NCI-H1092 treated with DMSO at 0.1 percent for 48 hours (cell line): ENCODE results near the gene PRSS23.
A peak's percentile ranks its signal among the peaks of the same experiment; 100 is the strongest.

Experiments
- DNase-seq: peaks from one replicate; lab custom pipeline; 2025; lab: John Stamatoyannopoulos, UW

Gene PRSS23

GRCh38 chr11:86790867-86791849, 9.2 kb upstream of the PRSS23 start:
- no peak for DNase-seq

- no peak for DNase-seq
These were observed 8.2 kb upstream of the PRSS23 start for GRCh38 chr11:86792150-86792549.

GRCh38 chr11:86793307-86793706, 7.0 kb upstream of the PRSS23 start:
- DNase-seq = no peak

- no peak for DNase-seq
These were observed 4.8 kb upstream of the PRSS23 start for GRCh38 chr11:86795511-86795910.

GRCh38 chr11:86795949-86796348, 4.4 kb upstream of the PRSS23 start:
- DNase-seq = no peak

GRCh38 chr11:86797133-86797532, 3.2 kb upstream of the PRSS23 start:
- no peak for DNase-seq

GRCh38 chr11:86798988-86799387, 1.4 kb upstream of the PRSS23 start:
- no peak for DNase-seq

- no peak for DNase-seq
These were observed 664 bp upstream of the PRSS23 start for GRCh38 chr11:86799680-86800075.

GRCh38 chr11:86800960-86801272, 574 bp downstream of the PRSS23 start:
- DNase-seq = peak; percentile 28

- no peak for DNase-seq
These were observed 1.0 kb downstream of the PRSS23 start for GRCh38 chr11:86801364-86801763.

GRCh38 chr11:86802146-86802545, 1.8 kb downstream of the PRSS23 start:
- no peak for DNase-seq

- DNase-seq = peak; percentile 32
These were observed 2.3 kb downstream of the PRSS23 start for GRCh38 chr11:86802601-86803051.

GRCh38 chr11:86803136-86804045, 3.0 kb downstream of the PRSS23 start:
- DNase-seq = no peak

- no peak for DNase-seq
These were observed 4.6 kb downstream of the PRSS23 start for GRCh38 chr11:86804951-86805350.

GRCh38 chr11:86805873-86806310, 5.5 kb downstream of the PRSS23 start:
- DNase-seq = no peak

GRCh38 chr11:86806903-86807302, 6.6 kb downstream of the PRSS23 start:
- no peak for DNase-seq

GRCh38 chr11:86807360-86807759, 7.0 kb downstream of the PRSS23 start:
- DNase-seq = no peak

- DNase-seq = no peak
These were observed 9.2 kb downstream of the PRSS23 start for GRCh38 chr11:86809561-86809960.

- DNase-seq = no peak
These were observed 9.9 kb downstream of the PRSS23 start for GRCh38 chr11:86810288-86810687.

- DNase-seq = no peak
These were observed 11.4 kb downstream of the PRSS23 start for GRCh38 chr11:86811637-86812321.

- DNase-seq = no peak
These were observed 12.0 kb downstream of the PRSS23 start for GRCh38 chr11:86812322-86812670.

GRCh38 chr11:86812981-86813380, 12.6 kb downstream of the PRSS23 start:
- no peak for DNase-seq
